Chondrocyte (in vitro differentiated cells): ENCODE data around the gene MKLN1. TPM values are rescaled to one million over a fixed set of nuclear protein-coding genes. Genes with fewer than 3 reads are reported as not detected.
"Not testable (repeated sequence)": the region's sequence is repeated elsewhere in the genome, so short reads cannot be mapped to it uniquely, and the experiment has no call there.

ENCODE experiments used
- DNase-seq: peaks from one replicate; pipeline ENCODE4 v3.0.0; 2021; ENCODE audit warnings: mixed read lengths, low spot score
- H3K27ac Mint-ChIP-seq: one replicate; pipeline ENCODE4 v1.8.0; 2021; ENCODE audit warnings: mild to moderate bottlenecking, moderate library complexity, mixed read lengths; ENCODE audit not compliant: unreplicated experiment
- H3K27me3 Mint-ChIP-seq: 2 replicates; pipeline ENCODE4 v1.8.0; 2021; ENCODE audit warnings: low read depth, mixed read lengths
- H3K36me3 Mint-ChIP-seq: 2 replicates; pipeline ENCODE4 v1.8.0; 2021; ENCODE audit warnings: low read depth, mixed read lengths
- H3K4me1 Mint-ChIP-seq: 2 replicates; pipeline ENCODE4 v1.8.0; 2021; ENCODE audit warnings: low read depth, mild to moderate bottlenecking, mixed read lengths
- H3K4me3 Mint-ChIP-seq: one replicate; pipeline ENCODE4 v1.8.0; 2021; ENCODE audit warnings: mild to moderate bottlenecking, moderate library complexity, mixed read lengths; ENCODE audit not compliant: unreplicated experiment
- H3K9me3 Mint-ChIP-seq: 2 replicates; pipeline ENCODE4 v1.8.0; 2021; ENCODE audit warnings: low read depth, mixed read lengths
- total RNA-seq: library from RNA; stranded (reverse); gene quantifications from 3 replicates; pipeline ENCODE4 v1.2.1, GENCODE V29; 2021
- TF ChIP-seq, protein P1 (sequence below): fragments of 200-600 bp; sonication (generic); IDR thresholded peaks from 2 replicates; pipeline ENCODE4 v1.5.0; 2021; ENCODE audit warnings: antibody characterized with exemption, mild to moderate bottlenecking, moderate library complexity

MKLN1 gene
- total RNA-seq, 1 donor from 2014 or later, result 33.4 TPM

DNA sequence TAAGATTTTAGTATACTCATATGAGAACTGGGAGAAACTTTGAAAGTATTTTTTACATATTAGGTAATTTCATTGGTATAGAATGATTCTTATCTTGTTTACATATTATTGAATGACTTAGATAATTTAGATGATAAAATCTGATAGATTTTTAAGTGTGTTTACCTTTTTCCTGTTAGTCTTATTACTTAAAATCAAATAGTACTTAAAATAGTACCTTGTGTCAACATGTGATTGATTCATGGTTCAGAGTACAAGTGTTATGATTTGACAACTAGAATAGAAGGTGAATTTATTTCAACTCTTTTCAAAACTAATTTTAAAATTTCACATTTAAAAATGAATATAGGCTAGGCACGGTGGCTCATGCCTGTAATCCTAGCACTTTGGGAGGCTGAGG, 4.1 kb downstream of the MKLN1 start:
- peaks cover 40% of the 10 kb centered on the region for H3K4me1 Mint-ChIP-seq
- no peak for DNase-seq
- no peak overlapping the region for H3K4me3 Mint-ChIP-seq
- H3K27me3 Mint-ChIP-seq, result no peaks in the 10 kb centered on the region
- H3K9me3 Mint-ChIP-seq, result peaks cover 9% of the 10 kb centered on the region
- H3K36me3 Mint-ChIP-seq, result peaks cover 7% of the 10 kb centered on the region
- no peak overlapping the region for H3K27ac Mint-ChIP-seq
- TF ChIP-seq, protein P1, sequence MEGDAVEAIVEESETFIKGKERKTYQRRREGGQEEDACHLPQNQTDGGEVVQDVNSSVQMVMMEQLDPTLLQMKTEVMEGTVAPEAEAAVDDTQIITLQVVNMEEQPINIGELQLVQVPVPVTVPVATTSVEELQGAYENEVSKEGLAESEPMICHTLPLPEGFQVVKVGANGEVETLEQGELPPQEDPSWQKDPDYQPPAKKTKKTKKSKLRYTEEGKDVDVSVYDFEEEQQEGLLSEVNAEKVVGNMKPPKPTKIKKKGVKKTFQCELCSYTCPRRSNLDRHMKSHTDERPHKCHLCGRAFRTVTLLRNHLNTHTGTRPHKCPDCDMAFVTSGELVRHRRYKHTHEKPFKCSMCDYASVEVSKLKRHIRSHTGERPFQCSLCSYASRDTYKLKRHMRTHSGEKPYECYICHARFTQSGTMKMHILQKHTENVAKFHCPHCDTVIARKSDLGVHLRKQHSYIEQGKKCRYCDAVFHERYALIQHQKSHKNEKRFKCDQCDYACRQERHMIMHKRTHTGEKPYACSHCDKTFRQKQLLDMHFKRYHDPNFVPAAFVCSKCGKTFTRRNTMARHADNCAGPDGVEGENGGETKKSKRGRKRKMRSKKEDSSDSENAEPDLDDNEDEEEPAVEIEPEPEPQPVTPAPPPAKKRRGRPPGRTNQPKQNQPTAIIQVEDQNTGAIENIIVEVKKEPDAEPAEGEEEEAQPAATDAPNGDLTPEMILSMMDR, result no peak

DNA sequence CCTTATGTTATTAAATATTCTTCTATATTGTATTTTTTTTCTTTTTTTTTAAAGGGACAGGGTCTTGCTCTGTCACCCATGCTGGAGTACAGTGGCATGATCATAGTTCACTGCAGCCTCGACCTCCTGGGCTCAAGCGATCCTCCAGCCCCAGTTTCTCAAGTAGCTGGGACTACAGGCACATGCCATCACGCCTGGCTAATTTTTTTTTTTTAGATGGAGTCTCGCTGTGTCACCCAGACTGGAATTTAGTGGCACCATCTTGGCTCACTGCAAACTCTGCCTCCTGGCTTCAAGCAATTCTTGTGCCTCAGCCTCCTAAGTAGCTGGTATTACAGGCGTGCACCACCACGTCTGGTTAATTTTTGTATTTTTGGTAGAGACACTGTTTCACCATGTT, 5.1 kb downstream of the MKLN1 start:
- Mint-ChIP-seq H3K9me3 (peaks cover 15% of the 10 kb centered on the region), H3K36me3 (peaks cover 10% of the 10 kb centered on the region), H3K4me1 (peaks cover 36% of the 10 kb centered on the region)
- not testable (repeated sequence) for DNase-seq, H3K4me3 Mint-ChIP-seq, H3K27ac Mint-ChIP-seq, H3K27me3 Mint-ChIP-seq

DNA sequence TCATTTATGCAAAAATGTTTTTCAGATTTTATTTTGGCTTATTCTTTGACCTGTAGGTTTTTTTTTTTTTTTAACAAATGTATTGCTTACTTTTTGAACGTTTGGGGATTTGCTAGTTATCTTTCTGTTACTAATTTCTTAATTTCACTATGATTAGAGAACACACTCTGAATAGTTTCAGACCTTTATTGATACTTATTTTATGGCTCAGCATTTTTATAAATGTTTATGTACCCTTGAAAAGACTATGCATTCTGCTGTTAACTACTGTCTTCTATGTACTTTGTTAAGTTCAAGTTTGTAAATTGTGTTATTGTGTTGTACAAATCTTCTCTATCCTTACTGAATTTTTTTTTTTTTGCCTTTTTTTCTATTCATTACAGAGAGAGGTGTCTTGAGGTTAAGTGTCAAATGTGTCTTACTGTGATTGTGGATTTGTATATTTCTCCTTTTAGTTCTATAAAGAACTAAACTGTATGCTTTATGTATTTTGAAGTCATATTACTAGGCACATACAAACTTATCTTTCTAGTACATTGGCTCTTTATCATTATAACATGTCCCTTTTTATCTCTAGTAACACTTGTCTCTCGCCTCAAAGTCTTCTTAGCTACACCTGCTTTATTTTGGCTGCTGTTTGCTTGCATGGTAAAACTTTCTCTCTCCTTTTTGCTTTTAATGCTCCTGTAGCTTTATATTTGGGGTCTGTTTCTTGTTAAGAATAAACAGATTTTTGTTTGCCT, 8.1 kb downstream of the MKLN1 start:
- Mint-ChIP-seq H3K36me3 (peaks cover 10% of the 10 kb centered on the region), H3K4me3 (no peak overlapping the region), H3K4me1 (peaks cover 15% of the 10 kb centered on the region), H3K9me3 (peaks cover 20% of the 10 kb centered on the region), H3K27me3 (no peaks in the 10 kb centered on the region), H3K27ac (no peak overlapping the region)
- DNase-seq, result no peak
- TF ChIP-seq, protein P1, result no peak

DNA sequence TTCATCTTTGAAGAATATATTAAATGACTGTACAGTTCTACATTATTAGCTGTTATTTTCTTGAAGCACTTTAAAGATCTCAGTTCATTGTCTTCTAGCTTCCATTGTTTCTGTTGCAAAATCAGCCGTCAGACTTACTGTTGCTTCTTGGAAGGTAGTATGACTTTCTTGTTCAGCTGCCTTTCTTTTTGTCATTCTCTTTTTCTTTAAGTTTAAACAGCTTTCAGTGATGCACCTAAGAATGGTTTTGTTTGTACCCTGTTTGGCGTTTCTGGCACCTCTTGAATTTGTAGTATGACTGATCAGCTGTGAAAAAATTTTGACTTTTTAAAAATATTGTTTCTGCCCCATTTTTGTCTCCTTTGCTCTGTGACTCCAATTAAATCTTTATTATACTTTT, 9.3 kb downstream of the MKLN1 start:
- Mint-ChIP-seq H3K27me3 (no peaks in the 10 kb centered on the region), H3K4me3 (no peak overlapping the region), H3K9me3 (peaks cover 23% of the 10 kb centered on the region), H3K27ac (no peak overlapping the region), H3K4me1 (peaks cover 15% of the 10 kb centered on the region), H3K36me3 (peaks cover 10% of the 10 kb centered on the region)
- TF ChIP-seq, protein P1, result no peak
- no peak for DNase-seq

DNA sequence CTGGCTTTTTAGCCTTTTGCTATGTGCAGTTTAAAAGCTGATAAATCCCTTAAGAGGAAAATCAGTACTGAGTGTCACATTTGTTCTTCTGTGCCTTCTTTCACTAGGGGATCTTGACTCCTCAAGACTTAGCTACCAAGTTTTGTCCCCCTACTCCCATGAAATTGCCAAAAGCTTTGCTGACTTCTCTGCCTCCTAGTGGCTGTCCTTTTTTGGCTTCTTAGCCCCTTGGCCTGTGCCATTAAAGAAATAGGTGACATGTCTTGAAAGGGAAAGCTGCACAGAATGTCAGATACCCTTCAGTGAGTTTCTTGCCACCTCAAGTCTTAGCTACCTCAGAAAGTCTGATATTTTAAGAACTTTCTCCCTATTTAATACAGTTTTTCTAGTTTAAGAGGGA, 10.5 kb downstream of the MKLN1 start:
- H3K9me3 Mint-ChIP-seq, result peaks cover 23% of the 10 kb centered on the region
- H3K36me3 Mint-ChIP-seq, result peaks cover 10% of the 10 kb centered on the region
- H3K27me3 Mint-ChIP-seq, result no peaks in the 10 kb centered on the region
- no peak overlapping the region for H3K4me3 Mint-ChIP-seq
- no peak overlapping the region for H3K27ac Mint-ChIP-seq
- TF ChIP-seq, protein P1, result no peak
- H3K4me1 Mint-ChIP-seq, result peaks cover 18% of the 10 kb centered on the region
- DNase-seq, result no peak
